Neutrophil (primary cell): ENCODE measurements around the gene POU3F1.

Experiments
- H3K27ac ChIP-seq: fragments of 200-600 bp; sonication (generic); 2 replicates; pipeline ENCODE4 v1.5.1; 2016; ENCODE audit warnings: mild to moderate bottlenecking, moderate library complexity
- H3K27me3 ChIP-seq: fragments of 200-600 bp; sonication (generic); 2 replicates; pipeline ENCODE4 v1.6.0; 2016; ENCODE audit warnings: mild to moderate bottlenecking
- H3K36me3 ChIP-seq: fragments of 200-600 bp; sonication (generic); 2 replicates; pipeline ENCODE4 v1.5.1; 2017
- H3K4me1 ChIP-seq, 2 experiments: fragments of 200-600 bp in 1 of 2; sonication (generic) in 1 of 2; 1 replicate in 1 of 2; 2 replicates in 1 of 2; pipeline versions ENCODE4 v1.5.1 to v1.6.1; 2013 to 2016; ENCODE audit warnings: low read depth in 1 of 2, low read length in 1 of 2, mild to moderate bottlenecking in 1 of 2, moderate library complexity in 1 of 2; ENCODE audit not compliant: control insufficient read depth in 1 of 2, insufficient read depth in 1 of 2
- H3K4me3 ChIP-seq, 2 experiments: fragments of 200-600 bp in 1 of 2; sonication (generic) in 1 of 2; 1 replicate in 1 of 2; 2 replicates in 1 of 2; pipeline ENCODE4 v1.5.1; 2013 to 2016; ENCODE audit warnings: low read depth in 1 of 2, low read length in 1 of 2, mild to moderate bottlenecking in 1 of 2, moderate library complexity in 1 of 2
- H3K9me3 ChIP-seq: fragments of 200-600 bp; sonication (generic); 2 replicates; pipeline ENCODE4 v1.5.1; 2016
- TF ChIP-seq, protein P1 (sequence below): fragments of 200-600 bp; sonication (generic); IDR thresholded peaks from 2 replicates; pipeline ENCODE4 v1.5.1; 2016; ENCODE audit warnings: antibody characterized with exemption

POU3F1 gene

GRCh38 chr1:38073534-38074301 is 27.1 kb upstream of the POU3F1 start:
- peaks cover 80% of the 10 kb centered on the region for H3K27me3 ChIP-seq
- no peak overlapping the region for H3K4me3 ChIP-seq
- no peaks in the 10 kb centered on the region for H3K9me3 ChIP-seq
- no peaks in the 10 kb centered on the region for H3K4me1 ChIP-seq
- H3K36me3 ChIP-seq: no peaks in the 10 kb centered on the region
- TF ChIP-seq, protein P1, sequence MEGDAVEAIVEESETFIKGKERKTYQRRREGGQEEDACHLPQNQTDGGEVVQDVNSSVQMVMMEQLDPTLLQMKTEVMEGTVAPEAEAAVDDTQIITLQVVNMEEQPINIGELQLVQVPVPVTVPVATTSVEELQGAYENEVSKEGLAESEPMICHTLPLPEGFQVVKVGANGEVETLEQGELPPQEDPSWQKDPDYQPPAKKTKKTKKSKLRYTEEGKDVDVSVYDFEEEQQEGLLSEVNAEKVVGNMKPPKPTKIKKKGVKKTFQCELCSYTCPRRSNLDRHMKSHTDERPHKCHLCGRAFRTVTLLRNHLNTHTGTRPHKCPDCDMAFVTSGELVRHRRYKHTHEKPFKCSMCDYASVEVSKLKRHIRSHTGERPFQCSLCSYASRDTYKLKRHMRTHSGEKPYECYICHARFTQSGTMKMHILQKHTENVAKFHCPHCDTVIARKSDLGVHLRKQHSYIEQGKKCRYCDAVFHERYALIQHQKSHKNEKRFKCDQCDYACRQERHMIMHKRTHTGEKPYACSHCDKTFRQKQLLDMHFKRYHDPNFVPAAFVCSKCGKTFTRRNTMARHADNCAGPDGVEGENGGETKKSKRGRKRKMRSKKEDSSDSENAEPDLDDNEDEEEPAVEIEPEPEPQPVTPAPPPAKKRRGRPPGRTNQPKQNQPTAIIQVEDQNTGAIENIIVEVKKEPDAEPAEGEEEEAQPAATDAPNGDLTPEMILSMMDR: no peak
- no peak overlapping the region for H3K27ac ChIP-seq

- Histone ChIP-seq H3K27ac (no peak overlapping the region), H3K36me3 (no peaks in the 10 kb centered on the region), H3K27me3 (peaks cover 88% of the 10 kb centered on the region), H3K4me3 (no peak overlapping the region), H3K4me1 (no peaks in the 10 kb centered on the region), H3K9me3 (no peaks in the 10 kb centered on the region)
- TF ChIP-seq, protein P1: no peak
Observed at GRCh38 chr1:38072858-38073257, 26.3 kb upstream of the POU3F1 start.

- Histone ChIP-seq H3K4me1 (no peaks in the 10 kb centered on the region), H3K27ac (no peak overlapping the region)
Observed at GRCh38 chr1:38071312-38072256, 25.0 kb upstream of the POU3F1 start.

DNA sequence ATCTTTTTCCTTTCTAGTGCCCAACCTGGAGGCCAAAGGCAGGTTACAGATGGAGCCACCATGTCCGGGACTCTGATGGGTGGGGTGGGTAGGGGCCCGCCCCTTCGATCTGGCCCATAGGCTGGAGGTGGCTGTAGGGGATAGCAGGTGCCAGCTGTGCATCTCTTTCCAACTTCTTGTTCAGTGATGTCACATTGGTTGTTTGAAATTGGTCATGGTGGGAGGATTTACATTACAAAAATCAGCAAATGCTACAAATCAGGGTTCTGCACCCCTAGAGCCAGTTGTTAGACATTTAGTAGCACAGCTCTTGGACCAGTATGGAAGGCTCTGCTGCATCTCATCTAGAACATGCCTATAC is 22.4 kb upstream of the POU3F1 start:
- TF ChIP-seq, protein P1: no peak
- Histone ChIP-seq H3K4me3 (no peak overlapping the region), H3K36me3 (no peaks in the 10 kb centered on the region), H3K27me3 (peaks cover 88% of the 10 kb centered on the region), H3K9me3 (no peaks in the 10 kb centered on the region), H3K4me1 (no peaks in the 10 kb centered on the region), H3K27ac (no peak overlapping the region)

More at GRCh38 chr1:38071312-38072256, 25.0 kb upstream of the POU3F1 start:
- H3K4me3 ChIP-seq: no peak overlapping the region
- peaks cover 94% of the 10 kb centered on the region for H3K27me3 ChIP-seq
- H3K36me3 ChIP-seq: no peaks in the 10 kb centered on the region
- no peaks in the 10 kb centered on the region for H3K9me3 ChIP-seq
- TF ChIP-seq, protein P1: no peak

GRCh38 chr1:38068220-38068979 is 21.8 kb upstream of the POU3F1 start:
- TF ChIP-seq, protein P1: no peak

More at GRCh38 chr1:38068220-38068979, 21.8 kb upstream of the POU3F1 start:
- no peak overlapping the region for H3K27ac ChIP-seq
- H3K4me1 ChIP-seq: no peaks in the 10 kb centered on the region
- no peak overlapping the region for H3K4me3 ChIP-seq
- H3K27me3 ChIP-seq: peaks cover 83% of the 10 kb centered on the region
- H3K36me3 ChIP-seq: no peaks in the 10 kb centered on the region
- no peaks in the 10 kb centered on the region for H3K9me3 ChIP-seq
